ENCODE data around the gene UNC45B. TPM values are rescaled to one million over a fixed set of nuclear protein-coding genes. Genes with fewer than 3 reads are reported as not detected.

UNC45B gene
- total RNA-seq, 1 donor from 2014 or later, result 243 TPM

Other genes with a start within 250 kb of the UNC45B start
- gene CCT6B, start 186.4 kb upstream of the UNC45B start, total RNA-seq, result 1.3 TPM
- gene ZNF830, start 186.3 kb upstream of the UNC45B start, total RNA-seq, result 10.7 TPM
- gene LIG3, start 167.3 kb upstream of the UNC45B start, total RNA-seq, result 19.3 TPM
- gene RFFL, start 84.1 kb upstream of the UNC45B start, total RNA-seq, result 8.5 TPM
- 6.4 TPM for gene RAD51D, start 28.0 kb upstream of the UNC45B start, total RNA-seq
- not detected for gene FNDC8, start 26.2 kb upstream of the UNC45B start, total RNA-seq
- 4.5 TPM for gene NLE1, start 5.5 kb upstream of the UNC45B start, total RNA-seq
- not detected for gene SLC35G3, start 46.6 kb downstream of the UNC45B start, total RNA-seq
- gene SLFN5, start 95.3 kb downstream of the UNC45B start, total RNA-seq, result 13.1 TPM
- gene SLFN11, start 225.8 kb downstream of the UNC45B start, total RNA-seq, result 18.2 TPM

Measured in left ventricle myocardium superior (tissue), 1 donor.